Panc1 (cell line): ENCODE measurements around the gene LAMB3. TPM values are rescaled to one million over a fixed set of nuclear protein-coding genes. Genes with fewer than 3 reads are reported as not detected.

Experiments
- ATAC-seq: fragments of 200-7000 bp; cut with Tn5 transposase; 2 replicates; pipeline ENCODE4 v1.9.1; 2020; ENCODE audit warnings: mild to moderate bottlenecking, moderate library complexity
- BruUV-seq: library from RNA; stranded (reverse); fragments of 400-500 nt; replicated peaks from 2 replicates; lab custom pipeline; 2021; lab: Mats Ljungman, UMichigan
- CTCF ChIA-PET: fragments of 300-600 bp; sonication (Branson Sonifier 250); formaldehyde crosslinking; loops from one replicate; lab custom pipeline; 2022; ENCODE audit warnings: antibody characterized with exemption; lab: Charles Lee
- POLR2A ChIA-PET: fragments of 300-600 bp; sonication (Branson Sonifier 250); formaldehyde crosslinking; loops from one replicate; lab custom pipeline; 2022; ENCODE audit warnings: antibody characterized with exemption; lab: Charles Lee
- DNase-seq: peaks from one replicate; pipeline ENCODE4 v3.0.0-alpha.2; 2010; ENCODE audit warnings: low read depth, low spot score
- H3K27ac ChIP-seq: 2 replicates; pipeline ENCODE4 v1.5.1; 2011; ENCODE audit warnings: mild to moderate bottlenecking, low read length, inconsistent platforms
- H3K27me3 ChIP-seq: fragments of 200-500 bp; sonication (Bioruptor generic); 2 replicates; pipeline ENCODE4 v1.6.0; 2014; ENCODE audit warnings: low read length, inconsistent platforms; ENCODE audit not compliant: control insufficient read depth, insufficient read depth
- H3K36me3 ChIP-seq: fragments of 200-500 bp; sonication (Bioruptor generic); 2 replicates; pipeline ENCODE4 v1.5.1; 2014; ENCODE audit warnings: inconsistent platforms, mild to moderate bottlenecking, low read length, moderate library complexity; ENCODE audit not compliant: control insufficient read depth, insufficient read depth
- H3K4me1 ChIP-seq: 2 replicates; pipeline ENCODE4 v1.5.1; 2011; ENCODE audit warnings: inconsistent platforms, mild to moderate bottlenecking, low read length, moderate library complexity; ENCODE audit not compliant: control insufficient read depth, insufficient read depth
- H3K4me3 ChIP-seq, 2 experiments: 2 replicates each; pipeline ENCODE4 v1.5.1; 2011 to 2012; ENCODE audit warnings: low read depth in 2 of 2, low read length in 2 of 2, mild to moderate bottlenecking in 2 of 2, inconsistent platforms in 1 of 2, moderate library complexity in 1 of 2
- H3K9me3 ChIP-seq: fragments of 200-500 bp; sonication (Bioruptor generic); 2 replicates; pipeline ENCODE4 v1.5.1; 2014; ENCODE audit warnings: low read depth, mild to moderate bottlenecking, inconsistent platforms, low read length, moderate library complexity; ENCODE audit not compliant: control insufficient read depth, insufficient read depth
- POLR2AphosphoS5 ChIP-seq: IDR thresholded peaks from 2 replicates; pipeline ENCODE4 v1.6.1; 2012; ENCODE audit warnings: mild to moderate bottlenecking, low read depth, low read length, moderate library complexity
- SIN3A ChIP-seq: IDR thresholded peaks from 2 replicates; pipeline ENCODE4 v1.6.1; 2012; ENCODE audit warnings: low read depth, mild to moderate bottlenecking, low read length, moderate library complexity, borderline replicate concordance; ENCODE audit not compliant: insufficient read depth
- TCF7L2 ChIP-seq: IDR thresholded peaks from 2 replicates; pipeline ENCODE4 v1.6.1; 2011; ENCODE audit warnings: mild to moderate bottlenecking, low read depth, low read length, inconsistent platforms
- in situ Hi-C: cut with HindIII; loops from 2 replicates; pipeline ENCODE4 v1.10.0; 2016; ENCODE audit warnings: low sequenced_read_pairs, low pct_unique_long_range_greater_than_20kb
- intact Hi-C: fragments of 100-400 bp; cut with micrococcal nuclease; formaldehyde crosslinking; loops from one replicate; pipeline ENCODE4 v1.10.0; 2022; ENCODE audit not compliant: unreplicated experiment
- total RNA-seq: library from RNA; stranded (reverse); gene quantifications from one replicate; pipeline ENCODE4 v1.2.1, GENCODE V29; 2021; ENCODE audit not compliant: unreplicated experiment
- TF ChIP-seq, protein P1 (sequence below), 2 experiments: IDR thresholded peaks; 2 replicates each; pipeline ENCODE4 v1.6.1; 2011 to 2012; ENCODE audit warnings: low read depth in 2 of 2, control low read depth in 1 of 2, low read length in 1 of 2, mild to moderate bottlenecking in 1 of 2, moderate library complexity in 1 of 2; ENCODE audit not compliant: insufficient read depth in 1 of 2
- TF ChIP-seq, protein P2 (sequence below): fragments of 450-650 bp; IDR thresholded peaks from 2 replicates; pipeline ENCODE4 v1.5.1; 2017; ENCODE audit warnings: mild to moderate bottlenecking

LAMB3 gene
- total RNA-seq, 1 experiment from 2014 or later, result 0.85 TPM

DNA sequence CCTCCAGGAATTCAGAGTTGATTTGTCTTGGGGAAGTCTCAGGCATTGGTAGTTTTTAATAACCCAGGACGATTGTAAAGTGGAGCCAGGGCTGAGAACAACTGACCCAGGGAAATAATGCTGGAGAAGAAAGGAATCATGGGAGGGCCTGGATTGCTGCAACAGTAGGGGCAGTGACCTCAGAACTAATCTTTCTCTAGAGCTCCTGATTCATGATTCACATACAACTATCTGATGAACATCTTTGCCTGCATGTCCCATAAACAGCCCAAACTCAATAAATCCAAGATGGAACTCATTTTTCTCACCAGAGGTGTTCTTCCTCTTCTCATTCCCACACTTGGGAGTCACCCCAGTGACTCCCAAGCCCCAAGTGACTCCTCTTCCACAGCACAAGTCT is 14.9 kb upstream of the LAMB3 start:
- DNase-seq (no peak), ATAC-seq (no peak)
- in situ Hi-C loops, result no loop called here
- H3K4me3 ChIP-seq, result no peak overlapping the region
- H3K9me3 ChIP-seq, result no peaks in the 10 kb centered on the region
- H3K4me1 ChIP-seq, result no peaks in the 10 kb centered on the region
- intact Hi-C loops, result no loop called here
- H3K36me3 ChIP-seq, result no peaks in the 10 kb centered on the region
- TF ChIP-seq, protein P1, sequence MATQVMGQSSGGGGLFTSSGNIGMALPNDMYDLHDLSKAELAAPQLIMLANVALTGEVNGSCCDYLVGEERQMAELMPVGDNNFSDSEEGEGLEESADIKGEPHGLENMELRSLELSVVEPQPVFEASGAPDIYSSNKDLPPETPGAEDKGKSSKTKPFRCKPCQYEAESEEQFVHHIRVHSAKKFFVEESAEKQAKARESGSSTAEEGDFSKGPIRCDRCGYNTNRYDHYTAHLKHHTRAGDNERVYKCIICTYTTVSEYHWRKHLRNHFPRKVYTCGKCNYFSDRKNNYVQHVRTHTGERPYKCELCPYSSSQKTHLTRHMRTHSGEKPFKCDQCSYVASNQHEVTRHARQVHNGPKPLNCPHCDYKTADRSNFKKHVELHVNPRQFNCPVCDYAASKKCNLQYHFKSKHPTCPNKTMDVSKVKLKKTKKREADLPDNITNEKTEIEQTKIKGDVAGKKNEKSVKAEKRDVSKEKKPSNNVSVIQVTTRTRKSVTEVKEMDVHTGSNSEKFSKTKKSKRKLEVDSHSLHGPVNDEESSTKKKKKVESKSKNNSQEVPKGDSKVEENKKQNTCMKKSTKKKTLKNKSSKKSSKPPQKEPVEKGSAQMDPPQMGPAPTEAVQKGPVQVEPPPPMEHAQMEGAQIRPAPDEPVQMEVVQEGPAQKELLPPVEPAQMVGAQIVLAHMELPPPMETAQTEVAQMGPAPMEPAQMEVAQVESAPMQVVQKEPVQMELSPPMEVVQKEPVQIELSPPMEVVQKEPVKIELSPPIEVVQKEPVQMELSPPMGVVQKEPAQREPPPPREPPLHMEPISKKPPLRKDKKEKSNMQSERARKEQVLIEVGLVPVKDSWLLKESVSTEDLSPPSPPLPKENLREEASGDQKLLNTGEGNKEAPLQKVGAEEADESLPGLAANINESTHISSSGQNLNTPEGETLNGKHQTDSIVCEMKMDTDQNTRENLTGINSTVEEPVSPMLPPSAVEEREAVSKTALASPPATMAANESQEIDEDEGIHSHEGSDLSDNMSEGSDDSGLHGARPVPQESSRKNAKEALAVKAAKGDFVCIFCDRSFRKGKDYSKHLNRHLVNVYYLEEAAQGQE (IDR thresholded peaks at IDR 0.05; ENCODE audit: insufficient read depth in 1 of 2, low read depth in 2 of 2, low read length in 1 of 2), result no peak
- TF ChIP-seq, protein P2, sequence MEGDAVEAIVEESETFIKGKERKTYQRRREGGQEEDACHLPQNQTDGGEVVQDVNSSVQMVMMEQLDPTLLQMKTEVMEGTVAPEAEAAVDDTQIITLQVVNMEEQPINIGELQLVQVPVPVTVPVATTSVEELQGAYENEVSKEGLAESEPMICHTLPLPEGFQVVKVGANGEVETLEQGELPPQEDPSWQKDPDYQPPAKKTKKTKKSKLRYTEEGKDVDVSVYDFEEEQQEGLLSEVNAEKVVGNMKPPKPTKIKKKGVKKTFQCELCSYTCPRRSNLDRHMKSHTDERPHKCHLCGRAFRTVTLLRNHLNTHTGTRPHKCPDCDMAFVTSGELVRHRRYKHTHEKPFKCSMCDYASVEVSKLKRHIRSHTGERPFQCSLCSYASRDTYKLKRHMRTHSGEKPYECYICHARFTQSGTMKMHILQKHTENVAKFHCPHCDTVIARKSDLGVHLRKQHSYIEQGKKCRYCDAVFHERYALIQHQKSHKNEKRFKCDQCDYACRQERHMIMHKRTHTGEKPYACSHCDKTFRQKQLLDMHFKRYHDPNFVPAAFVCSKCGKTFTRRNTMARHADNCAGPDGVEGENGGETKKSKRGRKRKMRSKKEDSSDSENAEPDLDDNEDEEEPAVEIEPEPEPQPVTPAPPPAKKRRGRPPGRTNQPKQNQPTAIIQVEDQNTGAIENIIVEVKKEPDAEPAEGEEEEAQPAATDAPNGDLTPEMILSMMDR, result no peak
- TF ChIP-seq SIN3A (no peak), POLR2AphosphoS5 (no peak), TCF7L2 (no peak)
- H3K27me3 ChIP-seq, result no peaks in the 10 kb centered on the region; the same call in 1 of the 2 replicates
- BruUV-seq, result no TSS peak
- no peak overlapping the region for H3K27ac ChIP-seq
- CTCF ChIA-PET, result no interaction called here
- POLR2A ChIA-PET, result no interaction called here

DNA sequence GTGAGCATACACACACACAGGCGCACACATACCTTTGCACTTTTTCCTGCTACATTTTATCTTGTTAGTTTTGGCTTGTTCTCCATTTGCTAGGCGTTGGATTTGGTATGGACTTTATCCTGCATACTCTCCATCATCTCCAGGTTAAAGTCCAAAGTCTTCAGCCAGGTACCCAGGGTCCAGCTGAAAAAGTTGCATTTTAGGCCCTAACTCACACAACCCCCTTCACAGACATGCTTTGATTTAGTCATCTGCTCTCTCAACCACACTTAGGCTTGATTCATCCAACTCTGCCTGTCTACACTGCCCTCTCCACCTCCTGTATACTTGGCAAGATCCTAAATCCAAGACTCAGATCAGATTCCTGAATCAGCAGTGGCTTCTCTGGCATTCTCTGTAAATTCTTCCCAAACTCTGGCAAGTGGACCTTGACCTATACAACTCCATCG is 10.7 kb upstream of the LAMB3 start:
- Histone ChIP-seq H3K9me3 (no peaks in the 10 kb centered on the region), H3K36me3 (no peaks in the 10 kb centered on the region), H3K4me1 (no peaks in the 10 kb centered on the region), H3K4me3 (no peak overlapping the region), H3K27me3 (no peaks in the 10 kb centered on the region), H3K27ac (no peak overlapping the region)
- DNase-seq, result no peak
- intact Hi-C loops (no loop called here), in situ Hi-C loops (no loop called here)
- no peak for ATAC-seq
- ChIA-PET CTCF (no interaction called here), POLR2A (no interaction called here)
- TF ChIP-seq, protein P1 (IDR thresholded peaks at IDR 0.05; ENCODE audit: insufficient read depth in 1 of 2, low read depth in 2 of 2, low read length in 1 of 2), result no peak
- TF ChIP-seq, protein P2, result no peak
- TF ChIP-seq TCF7L2 (no peak), SIN3A (no peak), POLR2AphosphoS5 (no peak)
- no TSS peak for BruUV-seq
